Left ventricle myocardium superior (tissue), 1 donor: ENCODE measurements around the gene HGS. TPM values are rescaled to one million over a fixed set of nuclear protein-coding genes. Genes with fewer than 3 reads are reported as not detected.

Experiments
- ATAC-seq: fragments of 200-7000 bp; cut with Tn5 transposase; one replicate; pipeline ENCODE4 v1.9.1; 2020; ENCODE audit warnings: mild to moderate bottlenecking, moderate library complexity
- DNase-seq: peaks from one replicate; pipeline ENCODE4 v3.0.0-alpha.2; 2020
- intact Hi-C: fragments of 100-400 bp; cut with micrococcal nuclease; formaldehyde crosslinking; loops from one replicate; pipeline ENCODE4 v1.11.0; 2022
- total RNA-seq: library from RNA; stranded (reverse); fragmentation: NEBNext Ultra II Directional; extraction: Animal tissue kit (Norgen Biotek cat#: 25700); gene quantifications from one replicate; pipeline ENCODE4 v1.2.1, GENCODE V29; 2021
- donor health status: DM: no; HTN: yes; CAD: no; lungs with severe emphysema.

Gene HGS
- total RNA-seq, 1 donor from 2014 or later, result 42.1 TPM

DNA sequence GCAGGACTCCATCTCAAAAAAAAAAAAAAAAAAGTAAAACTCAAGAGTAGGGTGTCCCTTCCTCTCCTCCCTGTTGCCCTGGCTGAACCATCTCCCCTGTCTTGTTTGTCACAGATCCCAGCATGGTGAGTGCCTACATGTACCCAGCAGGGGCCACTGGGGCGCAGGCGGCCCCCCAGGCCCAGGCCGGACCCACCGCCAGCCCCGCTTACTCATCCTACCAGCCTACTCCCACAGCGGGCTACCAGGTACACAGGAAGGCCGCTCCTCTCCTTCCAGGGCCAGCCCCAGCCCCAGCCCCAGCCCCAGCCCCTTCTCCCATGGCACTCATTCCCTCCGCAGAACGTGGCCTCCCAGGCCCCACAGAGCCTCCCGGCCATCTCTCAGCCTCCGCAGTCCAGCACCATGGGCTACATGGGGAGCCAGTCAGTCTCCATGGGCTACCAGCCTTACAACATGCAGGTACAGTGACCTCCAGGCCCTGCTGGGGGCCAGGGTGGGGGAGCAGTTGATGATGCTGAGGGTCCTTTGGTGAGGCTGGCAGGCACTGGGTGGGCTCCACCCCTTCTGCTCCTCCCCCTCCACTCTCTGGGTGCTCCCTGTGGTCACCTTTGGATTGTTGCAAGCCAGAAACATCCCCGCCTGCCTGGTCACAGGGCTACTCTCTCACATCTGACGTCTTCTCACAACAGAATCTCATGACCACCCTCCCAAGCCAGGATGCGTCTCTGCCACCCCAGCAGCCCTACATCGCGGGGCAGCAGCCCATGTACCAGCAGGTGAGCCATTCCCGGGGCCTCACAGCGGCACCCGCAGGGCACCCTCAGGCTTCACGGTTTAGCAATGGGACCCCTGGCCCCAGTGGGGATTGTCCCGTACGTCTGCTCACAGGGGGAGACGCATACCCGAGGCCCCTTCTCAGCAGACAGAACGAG is 16.8 kb downstream of the HGS start:
- intact Hi-C loops, result no loop called here
- ATAC-seq (no peak), DNase-seq (no peak)

DNA sequence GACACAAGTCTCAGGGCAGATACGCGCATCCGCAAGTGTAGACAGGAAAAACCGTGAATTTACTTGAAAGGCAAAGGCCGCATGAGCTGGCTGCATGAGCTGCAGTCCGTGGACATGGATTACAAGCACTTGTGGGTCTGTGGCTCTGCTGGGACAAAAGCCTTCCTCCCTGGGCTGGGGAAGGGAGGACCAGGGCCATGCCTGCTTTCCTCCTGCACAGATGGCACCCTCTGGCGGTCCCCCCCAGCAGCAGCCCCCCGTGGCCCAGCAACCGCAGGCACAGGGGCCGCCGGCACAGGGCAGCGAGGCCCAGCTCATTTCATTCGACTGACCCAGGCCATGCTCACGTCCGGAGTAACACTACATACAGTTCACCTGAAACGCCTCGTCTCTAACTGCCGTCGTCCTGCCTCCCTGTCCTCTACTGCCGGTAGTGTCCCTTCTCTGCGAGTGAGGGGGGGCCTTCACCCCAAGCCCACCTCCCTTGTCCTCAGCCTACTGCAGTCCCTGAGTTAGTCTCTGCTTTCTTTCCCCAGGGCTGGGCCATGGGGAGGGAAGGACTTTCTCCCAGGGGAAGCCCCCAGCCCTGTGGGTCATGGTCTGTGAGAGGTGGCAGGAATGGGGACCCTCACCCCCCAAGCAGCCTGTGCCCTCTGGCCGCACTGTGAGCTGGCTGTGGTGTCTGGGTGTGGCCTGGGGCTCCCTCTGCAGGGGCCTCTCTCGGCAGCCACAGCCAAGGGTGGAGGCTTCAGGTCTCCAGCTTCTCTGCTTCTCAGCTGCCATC is 17.7 kb downstream of the HGS start:
- intact Hi-C loops, result no loop called here
- DNase-seq (no peak), ATAC-seq (no peak)

DNA sequence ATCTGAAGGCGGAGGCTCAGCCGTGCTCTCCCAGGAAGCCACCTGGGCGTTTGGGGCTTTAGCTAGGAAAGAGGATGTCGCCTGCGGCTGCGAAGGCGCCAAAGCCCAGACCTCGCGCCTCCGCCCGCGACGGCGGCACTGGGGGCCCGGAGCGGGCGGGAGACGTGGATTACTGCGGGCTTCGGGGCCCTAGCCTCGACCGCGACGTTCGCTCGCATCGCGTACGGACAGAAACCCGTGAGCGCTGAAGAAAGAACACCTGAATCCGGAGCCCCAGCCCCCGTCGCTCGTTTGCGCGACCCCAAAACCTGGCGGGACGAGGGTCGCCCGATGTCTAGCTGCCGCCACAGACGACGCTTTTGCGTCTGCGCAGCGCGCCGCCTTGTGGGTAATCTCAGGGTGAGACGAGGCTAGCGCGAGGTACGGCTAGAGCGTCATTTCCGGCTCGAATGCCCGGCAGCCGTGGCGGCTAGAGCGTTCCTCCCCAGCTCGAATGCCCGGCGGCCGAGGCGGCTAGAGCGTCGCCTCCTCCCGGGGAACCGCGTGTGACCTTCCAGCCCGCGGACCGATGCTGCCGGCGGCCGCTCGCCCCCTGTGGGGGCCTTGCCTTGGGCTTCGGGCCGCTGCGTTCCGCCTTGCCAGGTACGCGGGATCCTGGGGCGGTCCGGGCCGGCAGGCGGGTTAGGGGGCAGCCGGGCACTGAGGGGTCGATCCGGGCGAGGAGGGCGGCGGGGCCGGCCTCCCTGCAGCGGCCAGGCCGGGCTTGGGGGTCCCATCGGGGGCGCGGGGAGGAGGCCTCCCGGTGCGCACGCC is 19.3 kb downstream of the HGS start, which contains the start of gene MRPL12:
Gene MRPL12 (plus strand): TSS at position 434 of the 813 bp plus-strand sequence. CDS start 135 bp downstream, at position 569.
- DNase-seq (peak; percentile 96), ATAC-seq (peak; percentile 93)
- intact Hi-C loops, result no loop called here

DNA sequence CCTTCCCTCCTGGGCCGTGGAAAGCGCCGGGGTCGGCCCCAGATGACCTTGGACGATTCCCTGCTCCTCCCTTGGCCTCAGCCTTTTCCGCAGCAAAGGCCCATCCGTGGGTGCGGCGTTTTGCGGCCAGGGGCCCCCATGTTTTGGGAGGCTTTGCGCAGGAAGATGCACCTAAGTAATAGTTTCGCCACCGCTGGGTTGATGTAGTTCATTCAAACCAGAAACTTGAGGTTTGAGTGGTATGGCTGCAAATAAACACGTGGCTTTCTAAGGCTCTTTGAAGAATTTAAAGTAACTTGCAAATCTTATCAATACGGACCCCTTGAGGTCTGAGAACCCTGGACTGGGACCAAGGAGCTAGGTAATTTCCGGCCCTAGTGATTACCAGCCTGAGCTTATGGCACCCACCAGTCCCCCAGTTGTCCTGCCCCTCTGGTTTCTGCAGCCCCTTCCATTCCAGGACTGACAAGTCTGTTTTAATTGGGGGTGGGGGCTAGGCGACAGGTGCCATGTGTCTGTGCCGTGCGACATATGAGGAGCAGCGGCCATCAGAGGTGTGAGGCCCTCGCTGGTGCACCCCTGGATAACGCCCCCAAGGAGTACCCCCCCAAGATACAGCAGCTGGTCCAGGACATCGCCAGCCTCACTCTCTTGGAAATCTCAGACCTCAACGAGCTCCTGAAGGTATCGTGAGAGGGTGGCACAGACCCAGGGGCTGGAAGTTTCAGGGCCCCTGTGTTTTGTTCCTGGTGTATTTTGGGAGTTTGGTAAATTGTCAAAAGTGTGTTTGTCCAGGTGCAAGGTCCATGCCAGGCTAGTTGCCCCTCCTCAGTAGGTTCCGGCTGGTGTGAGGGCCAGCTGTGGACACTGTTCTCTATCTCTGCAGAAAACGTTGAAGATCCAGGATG is 20.2 kb downstream of the HGS start:
- ATAC-seq (peak; percentile 22), DNase-seq (no peak)
- intact Hi-C loops, result no loop called here

DNA sequence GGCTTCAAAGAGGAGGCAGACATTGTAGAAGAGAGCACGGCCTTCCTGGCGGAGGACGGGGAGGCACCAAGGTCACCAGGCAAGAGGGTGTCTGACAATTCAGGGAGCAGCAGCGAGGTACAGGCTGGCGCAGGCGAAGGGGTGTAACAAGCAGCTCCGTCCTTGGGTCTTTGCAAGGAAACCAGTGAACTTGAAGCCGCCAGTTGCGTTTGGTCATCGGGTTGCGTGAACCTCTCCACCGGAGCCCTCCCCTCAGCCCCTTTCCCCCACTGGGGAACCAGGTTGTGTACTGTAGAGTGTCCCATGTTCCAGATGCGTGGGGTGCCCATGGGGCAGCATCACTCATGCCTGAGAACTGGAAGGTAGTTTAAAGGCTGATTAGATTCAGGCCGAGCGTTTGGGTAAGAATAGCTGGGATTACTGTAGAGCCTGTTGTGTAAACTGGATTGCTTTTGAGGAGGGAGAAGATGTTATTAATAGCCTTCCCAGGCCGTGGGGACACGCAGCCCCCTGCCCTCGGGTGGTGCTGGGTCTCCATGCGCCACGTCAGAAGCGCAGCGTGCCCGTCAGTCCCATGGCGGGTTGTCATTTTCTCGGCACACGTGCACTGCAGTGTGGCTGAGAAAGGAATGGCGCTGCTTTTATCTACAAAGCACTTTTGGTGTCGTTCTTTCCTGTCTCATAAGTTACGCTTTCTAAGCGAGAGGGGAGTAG is 21.9 kb downstream of the HGS start:
- DNase-seq, result no peak
- no peak for ATAC-seq
- intact Hi-C loops, result no loop called here

DNA sequence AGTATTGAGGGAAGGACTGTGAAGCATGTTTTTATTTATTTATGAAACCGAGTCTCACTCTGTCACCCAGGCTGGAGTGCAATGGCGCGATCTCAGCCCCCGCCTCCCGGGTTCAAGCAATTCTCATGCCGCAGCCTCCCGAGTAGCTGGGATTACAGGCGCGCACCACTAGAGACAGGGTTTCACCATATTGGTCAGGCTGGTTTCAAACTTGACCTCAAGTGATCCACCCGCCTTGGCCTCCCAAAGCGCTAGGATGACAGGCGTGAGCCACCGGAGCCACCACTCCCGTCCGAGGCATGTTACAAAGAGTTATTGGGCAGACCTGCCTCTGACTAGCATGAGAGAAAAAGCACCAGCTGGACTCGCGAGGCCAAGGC is 22.4 kb downstream of the HGS start:
- DNase-seq, result no peak
- ATAC-seq, result no peak
- intact Hi-C loops, result no loop called here

DNA sequence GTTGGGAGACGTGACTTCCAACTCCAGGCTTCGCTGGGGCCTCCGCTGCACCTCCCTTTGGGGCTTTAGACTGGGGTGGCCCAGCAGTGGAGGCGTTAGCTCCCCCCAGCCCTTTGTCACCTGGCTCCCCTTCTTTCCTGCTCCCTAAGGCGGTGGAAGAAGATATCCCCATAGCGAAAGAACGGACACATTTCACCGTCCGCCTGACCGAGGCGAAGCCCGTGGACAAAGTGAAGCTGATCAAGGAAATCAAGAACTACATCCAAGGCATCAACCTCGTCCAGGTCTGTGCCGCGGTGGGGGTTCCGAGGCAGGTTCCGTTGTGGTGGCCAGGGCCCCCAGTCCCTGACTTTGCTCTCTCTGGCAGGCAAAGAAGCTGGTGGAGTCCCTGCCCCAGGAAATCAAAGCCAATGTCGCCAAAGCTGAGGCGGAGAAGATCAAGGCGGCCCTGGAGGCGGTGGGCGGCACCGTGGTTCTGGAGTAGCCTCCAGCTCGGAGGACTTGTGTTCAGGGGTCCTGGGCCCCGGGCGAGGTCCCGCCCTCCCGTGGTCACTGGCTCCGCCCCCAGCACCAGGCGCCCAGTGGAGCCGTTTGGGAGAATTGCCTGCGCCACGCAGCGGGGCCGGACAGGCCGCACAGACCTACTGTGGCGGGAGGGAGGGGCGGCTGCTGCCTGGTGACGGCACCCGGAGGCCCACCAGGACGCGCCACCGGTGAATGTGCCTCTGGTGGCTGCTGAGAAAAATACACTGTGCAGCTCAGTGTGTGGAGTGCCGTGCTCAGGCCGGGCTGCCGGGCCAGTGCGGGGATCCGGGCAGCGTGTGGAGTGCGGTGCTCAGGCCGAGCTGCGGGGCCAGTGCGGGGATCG is 23.2 kb downstream of the HGS start:
- ATAC-seq, result no peak
- intact Hi-C loops, result no loop called here
- peak; percentile 30 for DNase-seq

DNA sequence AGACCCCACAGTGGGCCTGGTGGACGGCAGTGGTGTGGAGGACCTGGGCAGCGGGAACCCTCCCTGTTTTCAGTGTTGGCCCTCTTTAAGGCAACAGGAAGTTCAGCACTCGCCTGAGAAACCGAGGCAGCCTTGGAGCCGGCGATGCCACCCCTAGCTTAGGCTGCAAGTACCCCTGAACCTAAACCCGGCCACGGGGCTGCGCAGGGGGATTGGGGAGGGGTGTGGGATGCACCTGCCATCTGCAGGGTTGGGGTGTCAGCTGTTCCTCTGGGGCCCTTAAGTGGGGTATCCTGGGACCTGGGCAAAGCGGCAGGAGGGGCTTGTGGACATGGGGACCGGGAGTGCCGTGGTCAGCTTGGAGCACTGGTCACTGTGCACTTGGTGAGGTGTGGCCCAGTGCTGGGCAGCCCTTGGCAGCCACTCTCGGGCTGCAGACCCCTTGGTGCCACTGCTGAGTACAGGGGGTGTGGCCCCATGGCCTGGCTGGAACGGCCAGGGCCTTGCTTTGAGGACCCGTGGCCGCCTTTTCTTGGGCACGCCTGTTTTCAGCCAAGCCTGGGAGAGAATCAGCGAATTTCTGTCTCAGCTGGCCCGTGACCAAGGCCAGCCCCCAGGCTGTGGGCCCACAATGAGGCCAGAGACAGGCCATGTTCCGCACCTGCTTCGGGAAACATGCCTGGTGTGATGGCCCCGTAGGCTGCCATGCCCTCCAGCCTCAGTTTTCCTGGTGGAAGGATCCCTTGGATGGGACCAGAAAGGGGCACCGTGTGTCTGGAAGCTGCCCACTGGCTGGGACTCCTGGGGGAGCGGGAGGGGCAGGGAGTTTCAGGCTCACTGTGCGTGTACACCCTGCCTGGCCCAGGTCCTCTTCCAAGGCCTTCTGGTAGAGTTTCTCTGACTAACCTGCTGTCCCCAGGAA is 24.2 kb downstream of the HGS start:
- DNase-seq (no peak), ATAC-seq (no peak)
- intact Hi-C loops, result no loop called here

DNA sequence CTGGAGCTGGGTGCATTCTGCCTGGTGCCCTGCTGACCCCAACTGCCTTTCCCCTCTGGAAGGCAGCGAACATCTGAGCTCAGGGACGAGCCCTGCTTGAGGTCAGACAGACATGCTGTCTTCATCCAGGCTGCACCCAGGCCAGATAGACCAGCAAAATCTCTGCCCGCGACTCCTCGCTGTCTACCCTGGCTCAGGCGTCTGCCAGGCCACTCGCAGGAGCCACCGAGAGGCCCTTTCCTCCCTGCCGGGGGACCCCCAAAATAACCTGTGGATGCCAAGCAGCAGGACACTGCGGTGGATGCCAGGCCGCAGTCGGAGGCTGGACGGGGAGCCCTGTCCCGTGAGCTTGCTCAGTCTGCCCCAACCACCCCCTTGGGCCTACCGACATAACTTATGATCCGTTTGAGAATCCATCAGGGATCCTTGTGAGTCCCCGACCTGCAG is 25.0 kb downstream of the HGS start:
- intact Hi-C loops, result no loop called here
- no peak for ATAC-seq

DNA sequence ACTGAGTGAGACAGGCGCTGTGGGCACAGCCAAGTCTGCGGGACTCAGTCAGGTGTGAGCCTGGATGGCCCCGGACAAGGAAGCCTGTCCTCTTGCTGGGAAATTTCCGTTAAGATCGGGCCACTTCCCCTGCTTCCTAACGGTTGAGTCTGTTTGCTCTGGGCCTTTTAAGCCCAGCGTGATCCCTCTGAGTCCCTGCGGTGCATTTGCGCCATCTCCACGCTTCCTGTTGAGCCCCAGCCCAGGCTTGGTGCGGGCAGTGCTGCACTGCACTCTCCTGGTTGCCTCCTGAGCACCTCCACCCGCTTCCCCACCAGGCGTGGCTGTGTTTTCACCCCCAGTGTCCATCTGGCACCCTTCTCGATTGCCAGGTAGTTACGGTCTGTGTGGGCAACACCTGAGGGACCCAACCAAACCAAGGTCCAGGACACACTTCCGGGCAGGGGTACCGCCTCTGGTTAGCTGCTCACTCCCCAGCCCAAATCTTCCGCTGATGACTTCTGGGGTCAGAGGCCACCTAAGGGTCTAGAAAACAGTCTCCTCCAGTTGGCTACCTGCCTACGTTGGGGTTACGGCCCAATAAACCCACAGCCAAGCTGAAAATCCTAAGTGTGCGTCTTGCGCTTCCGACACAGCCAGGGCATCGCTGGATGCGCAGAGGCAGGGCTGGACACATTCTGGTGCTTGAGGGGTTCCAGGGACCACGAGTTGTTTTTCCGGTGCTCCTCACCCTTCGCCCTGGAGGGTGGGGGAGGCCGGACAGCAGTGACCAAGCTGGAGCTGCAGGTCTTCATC is 26.9 kb downstream of the HGS start:
- DNase-seq (no peak), ATAC-seq (no peak)
- intact Hi-C loops, result no loop called here

More for the DNA sequence above, 25.0 kb downstream of the HGS start:
- peak; percentile 30 for DNase-seq

DNA sequence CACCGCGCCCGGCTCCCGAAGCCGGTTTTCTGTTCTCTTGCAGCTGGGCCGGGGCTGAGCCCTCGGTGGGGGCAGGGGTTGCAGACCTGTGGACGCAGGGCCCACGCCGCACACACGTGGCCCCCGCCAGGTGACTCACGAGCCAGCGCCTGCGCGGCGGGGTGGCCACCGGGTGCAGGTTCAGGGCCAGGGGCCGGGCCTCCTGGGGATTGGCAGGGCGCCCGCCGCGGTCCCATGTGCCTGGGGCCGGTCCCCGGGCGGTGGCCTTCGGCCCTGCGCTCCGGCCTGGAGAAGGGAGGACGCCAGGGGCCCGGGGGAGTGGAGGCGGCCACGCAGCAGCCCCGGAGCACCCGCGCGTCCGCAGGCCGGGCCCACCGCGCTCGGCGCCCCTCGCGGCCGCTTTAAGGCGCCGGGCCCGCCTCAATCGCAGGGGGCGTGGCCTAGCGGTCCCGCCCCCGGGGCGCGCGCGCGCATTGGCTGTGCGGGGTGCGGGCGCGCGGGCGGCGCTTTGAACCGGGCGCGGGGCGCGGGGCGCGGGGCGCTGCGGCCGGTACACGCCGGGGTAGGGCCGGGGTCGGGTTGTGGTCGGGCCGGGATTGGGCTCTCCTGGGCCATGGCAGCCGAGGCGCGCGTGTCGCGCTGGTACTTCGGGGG is 28.1 kb downstream of the HGS start, which contains the start of gene SLC25A10:
Gene SLC25A10 (plus strand): TSS at position 471 of the 654 bp plus-strand sequence. CDS start 143 bp downstream, at position 614.
- ATAC-seq, result peak; percentile 86
- peak; percentile 89 for DNase-seq
- intact Hi-C loops, result no loop called here

DNA sequence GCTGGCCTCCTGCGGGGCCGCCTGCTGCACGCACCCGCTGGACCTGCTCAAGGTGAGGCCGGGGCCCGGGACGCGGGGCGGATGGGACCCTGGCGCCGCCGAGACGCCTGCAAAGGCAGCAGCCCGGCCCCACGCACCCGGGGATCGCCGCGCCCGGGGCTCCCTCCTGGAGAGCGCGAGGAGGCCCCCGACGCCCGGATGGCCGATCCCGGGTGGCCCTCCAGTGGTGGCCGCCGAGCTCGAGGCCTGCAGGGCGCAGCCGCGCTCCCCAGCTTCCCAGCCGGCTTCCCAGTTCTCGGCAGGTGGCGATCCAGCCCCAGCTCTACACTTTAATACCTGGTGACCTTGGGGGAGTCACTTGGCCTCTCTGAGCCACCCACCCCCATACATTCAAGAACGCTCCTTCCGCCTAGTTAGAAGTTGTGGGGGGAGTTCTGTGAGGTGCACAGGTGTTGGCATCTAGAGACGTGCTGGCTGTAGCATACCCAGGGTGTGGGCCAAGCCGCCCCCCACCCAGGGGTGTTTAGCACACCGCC is 28.7 kb downstream of the HGS start:
- DNase-seq (peak; percentile 52), ATAC-seq (peak; percentile 7)
- intact Hi-C loops, result no loop called here

DNA sequence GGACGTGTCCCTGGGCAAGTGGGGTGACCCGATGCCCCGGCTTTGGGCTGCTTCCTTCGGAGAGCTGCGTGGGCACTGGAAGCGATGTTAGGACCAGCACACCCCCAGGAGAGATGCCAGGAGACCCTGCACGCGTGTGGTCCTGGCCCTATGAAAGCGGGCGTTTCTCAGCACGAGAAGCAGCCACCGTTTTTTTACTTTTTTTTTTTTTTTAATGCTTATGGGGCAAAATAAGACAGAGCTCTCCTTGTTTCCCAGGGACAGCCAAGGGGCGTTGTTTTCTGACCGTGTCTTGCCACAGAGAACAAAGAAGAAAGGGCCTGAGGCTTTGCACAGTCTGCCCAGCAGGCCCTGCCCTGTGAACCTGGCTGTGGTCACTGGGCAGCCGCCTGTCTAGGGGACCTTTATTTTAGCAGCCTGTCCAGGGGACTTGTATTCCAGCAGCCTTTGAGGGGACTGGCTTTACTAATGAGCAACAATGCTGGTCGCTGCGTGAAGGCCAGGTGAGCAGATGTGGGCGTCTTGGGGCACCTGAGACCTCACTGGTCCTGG is 29.3 kb downstream of the HGS start:
- ATAC-seq (no peak), DNase-seq (peak; percentile 34)
- intact Hi-C loops, result no loop called here
